Kidney (tissue), 14 donors: ENCODE results near the gene SOWAHA. TPM values are rescaled to one million over a fixed set of nuclear protein-coding genes. Genes with fewer than 3 reads are reported as not detected.

Source experiments
- DNase-seq, 5 donors: peaks; one replicate each; pipeline ENCODE4 v3.0.0-alpha.2; 2013 to 2020
- FAIRE-seq: peaks from 2 replicates; lab custom pipeline; 2012; peaks lifted over from hg19 to GRCh38; lab: Jason Lieb, UNC
- H3K27ac ChIP-seq, 2 donors: one replicate each; pipeline ENCODE4 v1.7.0; 2013; ENCODE audit warnings: low read depth in 2 of 2, low read length in 2 of 2, inconsistent platforms in 1 of 2
- H3K27me3 ChIP-seq: one replicate; pipeline ENCODE4 v1.7.1; 2013; ENCODE audit warnings: low read length, inconsistent platforms; ENCODE audit not compliant: control insufficient read depth, insufficient read depth
- H3K36me3 ChIP-seq, 3 donors: one replicate each; pipeline versions ENCODE4 v1.7.0 to v1.7.1; 2013; ENCODE audit warnings: low read length in 3 of 3, control low read depth in 1 of 3, inconsistent platforms in 1 of 3; ENCODE audit not compliant: insufficient read depth in 3 of 3, control insufficient read depth in 2 of 3
- H3K4me1 ChIP-seq, 3 donors: one replicate each; pipeline versions ENCODE4 v1.7.0 to v1.7.1; 2013; ENCODE audit warnings: low read length in 3 of 3, inconsistent platforms in 1 of 3, low read depth in 1 of 3; ENCODE audit not compliant: control insufficient read depth in 2 of 3, insufficient read depth in 2 of 3
- H3K4me3 ChIP-seq, 3 donors: one replicate each; pipeline versions ENCODE4 v1.7.0 to v1.8.1; 2013; ENCODE audit warnings: low read length in 3 of 3, control low read depth in 1 of 3, inconsistent platforms in 1 of 3
- H3K9ac ChIP-seq, 3 donors: one replicate each; pipeline versions ENCODE4 v1.7.0 to v1.7.1; 2013; ENCODE audit warnings: low read length in 3 of 3, control low read depth in 1 of 3, inconsistent platforms in 1 of 3
- H3K9me3 ChIP-seq, 3 donors: one replicate each; pipeline versions ENCODE4 v1.7.0 to v1.7.1; 2013; ENCODE audit warnings: low read length in 3 of 3, control low read depth in 1 of 3, inconsistent platforms in 1 of 3; ENCODE audit not compliant: control insufficient read depth in 2 of 3, insufficient read depth in 1 of 3
- intact Hi-C: fragments of 100-400 bp; cut with DNase I; formaldehyde crosslinking; loops from one replicate; pipeline ENCODE4 v1.11.1; 2022
- polyA plus RNA-seq: library from polyadenylated mRNA; stranded (reverse); fragments of 350-450 nt; fragmentation: Illumina TruSeq; extraction: RNeasy Lipid Tissue Mini Kit (QIAGEN cat#74804); gene quantifications from one replicate; pipeline ENCODE4 v1.2.3, GENCODE V29; 2014; ENCODE audit warnings: low read depth, low replicate concordance; ENCODE audit not compliant: insufficient read depth
- total RNA-seq: library from RNA; stranded (reverse); fragmentation: NEBNext Ultra II Directional; extraction: Animal tissue kit (Norgen Biotek cat#: 25700); gene quantifications from one replicate; pipeline ENCODE4 v1.2.1, GENCODE V29; 2021
- TF ChIP-seq, protein P1 (sequence below): IDR thresholded peaks from 3 replicates; pipeline ENCODE4 v1.5.1; 2012; ENCODE audit warnings: mild to moderate bottlenecking, moderate library complexity, borderline replicate concordance; ENCODE audit not compliant: insufficient read depth; ENCODE audit errors: extremely low read depth
- donor health status: control.
- donor health status: control.
- donor health status: control.
- donor health status: control.
- donor health status: control.
- donor health status: DM: yes; HTN: yes; CAD: no.
- donor health status: Normal renal cell carcinoma (clear cell type).

The SOWAHA gene
- total and polyA plus RNA-seq, 2 donors from 2014 or later, result 4.1 to 7.1 TPM

GRCh38 chr5:132834057-132834456, 21.0 kb downstream of the SOWAHA start:
- intact Hi-C loops, result no loop called here
- TF ChIP-seq, protein P1, sequence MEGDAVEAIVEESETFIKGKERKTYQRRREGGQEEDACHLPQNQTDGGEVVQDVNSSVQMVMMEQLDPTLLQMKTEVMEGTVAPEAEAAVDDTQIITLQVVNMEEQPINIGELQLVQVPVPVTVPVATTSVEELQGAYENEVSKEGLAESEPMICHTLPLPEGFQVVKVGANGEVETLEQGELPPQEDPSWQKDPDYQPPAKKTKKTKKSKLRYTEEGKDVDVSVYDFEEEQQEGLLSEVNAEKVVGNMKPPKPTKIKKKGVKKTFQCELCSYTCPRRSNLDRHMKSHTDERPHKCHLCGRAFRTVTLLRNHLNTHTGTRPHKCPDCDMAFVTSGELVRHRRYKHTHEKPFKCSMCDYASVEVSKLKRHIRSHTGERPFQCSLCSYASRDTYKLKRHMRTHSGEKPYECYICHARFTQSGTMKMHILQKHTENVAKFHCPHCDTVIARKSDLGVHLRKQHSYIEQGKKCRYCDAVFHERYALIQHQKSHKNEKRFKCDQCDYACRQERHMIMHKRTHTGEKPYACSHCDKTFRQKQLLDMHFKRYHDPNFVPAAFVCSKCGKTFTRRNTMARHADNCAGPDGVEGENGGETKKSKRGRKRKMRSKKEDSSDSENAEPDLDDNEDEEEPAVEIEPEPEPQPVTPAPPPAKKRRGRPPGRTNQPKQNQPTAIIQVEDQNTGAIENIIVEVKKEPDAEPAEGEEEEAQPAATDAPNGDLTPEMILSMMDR, result no peak
- FAIRE-seq (no peak), DNase-seq (no peak)
- H3K4me1 ChIP-seq, result peaks cover 0 to 10% (median 5%) of the 10 kb centered on the region in 3 donors
- H3K27me3 ChIP-seq, result peaks cover 2% of the 10 kb centered on the region
- no peak overlapping the region for H3K27ac ChIP-seq
- H3K9me3 ChIP-seq, result no peaks in the 10 kb centered on the region
- H3K36me3 ChIP-seq, result no peaks in the 10 kb centered on the region
- no peak overlapping the region for H3K9ac ChIP-seq
- H3K4me3 ChIP-seq, result no peak overlapping the region

DNA sequence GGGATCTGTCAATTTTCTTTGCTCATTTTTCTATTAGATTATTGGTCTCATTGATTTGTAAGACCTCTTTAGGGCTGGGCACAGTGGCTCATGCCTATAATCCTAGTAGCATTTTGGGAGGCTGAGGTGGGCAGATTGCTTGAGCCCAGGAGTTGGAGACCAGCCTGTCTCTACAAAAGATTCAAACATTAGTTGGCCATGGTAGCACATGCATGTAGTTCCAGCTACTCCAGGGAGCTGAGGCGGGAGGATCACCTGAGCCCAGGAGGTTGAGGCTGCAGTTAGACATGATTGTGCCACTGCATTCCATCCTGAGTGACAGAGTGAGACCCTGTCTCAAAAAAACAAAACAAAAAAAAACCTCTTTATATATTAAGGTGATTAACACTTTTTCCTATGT, 23.8 kb downstream of the SOWAHA start:
- FAIRE-seq (no peak), DNase-seq (no peak)
- H3K36me3 ChIP-seq, result no peaks in the 10 kb centered on the region
- intact Hi-C loops, result no loop called here
- no peaks in the 10 kb centered on the region for H3K27me3 ChIP-seq
- H3K9me3 ChIP-seq, result no peaks in the 10 kb centered on the region
- no peak overlapping the region for H3K4me3 ChIP-seq
- TF ChIP-seq, protein P1, result no peak
- H3K9ac ChIP-seq, result no peak overlapping the region
- peaks cover 0 to 5% (median 2%) of the 10 kb centered on the region in 3 donors for H3K4me1 ChIP-seq
- H3K27ac ChIP-seq, result no peak overlapping the region

DNA sequence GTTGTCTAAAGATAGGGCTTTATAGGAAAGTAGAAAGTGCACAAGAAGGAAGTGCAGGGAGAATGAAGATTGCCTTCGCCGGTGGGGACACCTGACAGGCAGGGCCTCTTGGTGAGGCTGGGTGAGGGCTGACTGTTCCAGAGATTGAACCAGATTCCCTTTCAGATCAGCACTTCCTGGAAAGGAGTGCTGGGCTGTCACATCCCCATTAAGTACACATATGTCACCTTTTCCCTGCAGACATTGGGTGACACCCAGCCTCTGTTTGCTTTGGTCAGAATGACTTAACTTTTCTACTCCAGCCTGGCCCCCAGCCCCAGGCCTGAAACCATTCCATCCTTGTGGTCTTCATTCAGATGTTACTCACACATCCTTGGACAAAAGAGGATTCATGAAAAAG, 24.8 kb downstream of the SOWAHA start:
- no peaks in the 10 kb centered on the region for H3K36me3 ChIP-seq
- H3K4me1 ChIP-seq, result peaks cover 0 to 5% (median 2%) of the 10 kb centered on the region in 3 donors
- H3K27me3 ChIP-seq, result no peaks in the 10 kb centered on the region
- no peak overlapping the region for H3K27ac ChIP-seq
- FAIRE-seq (no peak), DNase-seq (no peak)
- no peak overlapping the region for H3K9ac ChIP-seq
- TF ChIP-seq, protein P1, result no peak
- no peak overlapping the region for H3K4me3 ChIP-seq
- H3K9me3 ChIP-seq, result no peaks in the 10 kb centered on the region
- intact Hi-C loops, result no loop called here
